ENCODE results near the gene GATC. TPM values are rescaled to one million over a fixed set of nuclear protein-coding genes. Genes with fewer than 3 reads are reported as not detected.
"Not testable (repeated sequence)": the region's sequence is repeated elsewhere in the genome, so short reads cannot be mapped to it uniquely, and the experiment has no call there.

The GATC gene
- total RNA-seq, 2 experiments from 2014 or later, result 35.8 to 37.6 TPM

DNA sequence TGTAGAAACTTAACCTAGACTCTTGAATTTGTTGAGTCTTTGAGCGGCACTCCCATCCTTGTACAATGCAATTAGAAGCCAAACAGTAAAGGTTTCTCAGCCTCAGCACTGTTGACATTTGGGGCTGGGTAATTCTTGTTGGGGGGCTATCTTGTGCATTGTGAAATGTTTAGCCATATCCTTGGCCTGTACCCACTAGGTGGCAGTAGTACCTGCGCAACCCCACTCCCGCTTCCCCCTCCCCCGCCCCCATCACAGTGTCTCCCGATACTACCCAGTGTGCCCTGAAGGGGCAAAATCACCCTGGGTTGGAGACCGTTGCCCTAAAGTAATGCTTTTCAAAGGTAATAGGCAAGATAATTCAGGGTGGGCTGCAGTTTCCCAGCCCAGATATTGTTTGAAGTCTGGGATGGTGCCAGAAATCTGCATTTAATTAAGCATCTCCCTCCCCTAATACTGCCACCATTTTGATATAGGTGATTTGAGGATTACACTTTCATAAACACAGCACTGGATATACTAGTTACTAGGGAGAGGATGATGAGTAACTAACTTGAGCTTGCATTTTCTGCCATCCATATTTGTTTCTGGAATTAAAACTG is 6.5 kb upstream of the GATC start:
- Histone ChIP-seq H3K27ac (ENCODE audit: low read depth, low read length, poor library complexity, severe bottlenecking) (no peak overlapping the region), H4K20me1 (ENCODE audit: insufficient read depth, low read length) (peaks cover 11% of the 10 kb centered on the region), H3K4me2 (ENCODE audit: low read length) (peak overlapping the region; percentile 82), H3K9me3 (ENCODE audit: low read length) (no peaks in the 10 kb centered on the region), H2AFZ (ENCODE audit: low read length) (no peak overlapping the region), H3K79me2 (ENCODE audit: insufficient read depth, low read depth, low read length) (peaks cover 62% of the 10 kb centered on the region), H3K36me3 (ENCODE audit: insufficient read depth, low read length) (peaks cover 53% of the 10 kb centered on the region), H3K4me3 (ENCODE audit: low read depth, low read length, poor library complexity, severe bottlenecking) (peak overlapping the region; percentile 91), H3K9me2 (ENCODE audit: insufficient read depth, low read length) (no peaks in the 10 kb centered on the region), H3K4me1 (ENCODE audit: insufficient read depth, low read length, poor library complexity, severe bottlenecking) (peaks cover 30% of the 10 kb centered on the region)
- ChIA-PET POLR2A (interaction anchor here (1.0 kb wide), 1 partner anchor 29 kb away, joined by 5 read pairs; no protein-coding TSS in a partner anchor), CTCF (ENCODE audit: unreplicated experiment) (no interaction called here)
- BruUV-seq (replicated peaks), result no TSS peak
- intact Hi-C loops (cut with micrococcal nuclease; ENCODE audit: unreplicated experiment), result loop anchor here (2.0 to 10.0 kb wide), 6 partner anchors 27 to 285 kb away; partner anchors contain the start of genes ACADS and DYNLL1
- DNase-seq (ENCODE audit: low spot score), result peak; percentile 86
- TF ChIP-seq EZH2phosphoT487 (IDR thresholded peaks at IDR 0.05; ENCODE audit: borderline replicate concordance, low read depth, low read length), result no peak
- TF ChIP-seq, protein P1, sequence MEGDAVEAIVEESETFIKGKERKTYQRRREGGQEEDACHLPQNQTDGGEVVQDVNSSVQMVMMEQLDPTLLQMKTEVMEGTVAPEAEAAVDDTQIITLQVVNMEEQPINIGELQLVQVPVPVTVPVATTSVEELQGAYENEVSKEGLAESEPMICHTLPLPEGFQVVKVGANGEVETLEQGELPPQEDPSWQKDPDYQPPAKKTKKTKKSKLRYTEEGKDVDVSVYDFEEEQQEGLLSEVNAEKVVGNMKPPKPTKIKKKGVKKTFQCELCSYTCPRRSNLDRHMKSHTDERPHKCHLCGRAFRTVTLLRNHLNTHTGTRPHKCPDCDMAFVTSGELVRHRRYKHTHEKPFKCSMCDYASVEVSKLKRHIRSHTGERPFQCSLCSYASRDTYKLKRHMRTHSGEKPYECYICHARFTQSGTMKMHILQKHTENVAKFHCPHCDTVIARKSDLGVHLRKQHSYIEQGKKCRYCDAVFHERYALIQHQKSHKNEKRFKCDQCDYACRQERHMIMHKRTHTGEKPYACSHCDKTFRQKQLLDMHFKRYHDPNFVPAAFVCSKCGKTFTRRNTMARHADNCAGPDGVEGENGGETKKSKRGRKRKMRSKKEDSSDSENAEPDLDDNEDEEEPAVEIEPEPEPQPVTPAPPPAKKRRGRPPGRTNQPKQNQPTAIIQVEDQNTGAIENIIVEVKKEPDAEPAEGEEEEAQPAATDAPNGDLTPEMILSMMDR (conservative IDR thresholded peaks at IDR 0.05; ENCODE audit: low read length), result peak; percentile 88

DNA sequence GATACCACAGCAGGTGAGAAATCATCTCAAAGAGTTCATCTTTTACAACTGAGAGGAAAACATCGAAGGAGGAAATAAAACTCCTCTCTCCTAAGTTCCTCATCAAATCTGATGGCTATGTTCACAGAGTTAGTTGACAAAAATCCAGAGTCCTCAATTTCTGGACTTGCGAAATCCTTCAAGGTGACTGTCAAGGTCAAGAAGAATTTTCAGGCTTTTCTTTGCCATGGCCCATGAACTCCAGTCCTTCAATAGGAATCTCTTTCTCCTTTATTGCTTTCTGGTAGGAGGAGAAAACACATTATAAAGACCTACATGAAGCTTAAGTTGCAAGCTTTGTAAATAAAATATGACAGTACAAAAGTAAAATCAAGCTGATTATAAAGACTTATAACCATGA is 1.6 kb upstream of the GATC start:
- no peak for TF ChIP-seq EZH2phosphoT487 (IDR thresholded peaks at IDR 0.05; ENCODE audit: borderline replicate concordance, low read depth, low read length)
- TF ChIP-seq, protein P1 (conservative IDR thresholded peaks at IDR 0.05; ENCODE audit: low read length), result no peak

DNA sequence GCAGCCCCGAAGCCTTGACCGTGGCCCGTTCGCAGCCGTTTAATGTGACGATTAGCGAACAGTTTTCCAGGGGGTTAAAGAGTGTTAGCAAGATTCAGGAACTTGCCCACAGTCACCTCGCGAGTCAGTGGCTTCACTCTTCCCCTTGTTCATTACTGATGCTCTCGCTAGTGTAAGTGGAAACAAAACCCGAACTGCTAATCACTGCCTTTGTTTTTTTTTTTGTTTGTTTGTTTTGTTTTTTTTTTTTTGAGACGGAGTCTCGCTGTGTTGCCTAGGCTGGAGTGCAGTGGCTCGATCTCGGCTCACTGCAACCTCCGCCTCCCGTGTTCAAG is 567 bp downstream of the GATC start:
- CTCF ChIA-PET (ENCODE audit: unreplicated experiment); intact Hi-C loops (cut with micrococcal nuclease; ENCODE audit: unreplicated experiment); H4K20me1 ChIP-seq (ENCODE audit: insufficient read depth, low read length); DNase-seq (ENCODE audit: low spot score); H3K9me2 ChIP-seq (ENCODE audit: insufficient read depth, low read length); H3K9me3 ChIP-seq (ENCODE audit: low read length): not testable (repeated sequence)
- H3K79me2 ChIP-seq (ENCODE audit: insufficient read depth, low read depth, low read length), result peaks cover 77% of the 10 kb centered on the region
- H2AFZ ChIP-seq (ENCODE audit: low read length), result peak overlapping the region; percentile 70
- peak overlapping the region; percentile 96 for H3K4me3 ChIP-seq (ENCODE audit: low read depth, low read length, poor library complexity, severe bottlenecking)
- H3K4me1 ChIP-seq (ENCODE audit: insufficient read depth, low read length, poor library complexity, severe bottlenecking), result peaks cover 28% of the 10 kb centered on the region
- POLR2A ChIA-PET, result interaction anchor here (0.6 to 0.8 kb wide), 2 partner anchors 12 to 1093 kb away, joined by 3 read pairs; no protein-coding TSS in a partner anchor
- H3K27ac ChIP-seq (ENCODE audit: low read depth, low read length, poor library complexity, severe bottlenecking), result peak overlapping the region; percentile 62
- H3K36me3 ChIP-seq (ENCODE audit: insufficient read depth, low read length), result peaks cover 57% of the 10 kb centered on the region
- BruUV-seq (replicated peaks), result TSS peak; percentile 78
- H3K4me2 ChIP-seq (ENCODE audit: low read length), result peak overlapping the region; percentile 92

More for the DNA sequence above, 1.6 kb upstream of the GATC start:
- Histone ChIP-seq H3K27ac (ENCODE audit: low read depth, low read length, poor library complexity, severe bottlenecking) (peak overlapping the region; percentile 32), H3K36me3 (ENCODE audit: insufficient read depth, low read length) (peaks cover 66% of the 10 kb centered on the region), H3K4me1 (ENCODE audit: insufficient read depth, low read length, poor library complexity, severe bottlenecking) (peaks cover 38% of the 10 kb centered on the region), H4K20me1 (ENCODE audit: insufficient read depth, low read length) (peaks cover 4% of the 10 kb centered on the region; the same call in 1 of the 2 replicates), H3K9me2 (ENCODE audit: insufficient read depth, low read length) (no peaks in the 10 kb centered on the region), H2AFZ (ENCODE audit: low read length) (no peak overlapping the region), H3K9me3 (ENCODE audit: low read length) (no peaks in the 10 kb centered on the region), H3K79me2 (ENCODE audit: insufficient read depth, low read depth, low read length) (peaks cover 88% of the 10 kb centered on the region), H3K4me2 (ENCODE audit: low read length) (peak overlapping the region; percentile 92), H3K4me3 (ENCODE audit: low read depth, low read length, poor library complexity, severe bottlenecking) (peak overlapping the region; percentile 96)
- ChIA-PET POLR2A (interaction anchor here (0.6 to 1.9 kb wide), 4 partner anchors 12 to 487 kb away, joined by 3 to 6 read pairs (median 4); no protein-coding TSS in a partner anchor), CTCF (ENCODE audit: unreplicated experiment) (no interaction called here)
- no TSS peak for BruUV-seq (replicated peaks)
- intact Hi-C loops (cut with micrococcal nuclease; ENCODE audit: unreplicated experiment), result no loop called here
- no peak for DNase-seq (ENCODE audit: low spot score)

Data from OCI-LY7 (cell line).